ENCODE measurements around the gene SLC7A9. TPM values are rescaled to one million over a fixed set of nuclear protein-coding genes. Genes with fewer than 3 reads are reported as not detected.

Gene SLC7A9
- total RNA-seq, 2 experiments from 2014 or later, result not detected

GRCh38 chr19:32830231-32831014, 39.1 kb downstream of the SLC7A9 start:
- H3K9me3 ChIP-seq (ENCODE audit: low read length), result no peaks in the 10 kb centered on the region
- no peaks in the 10 kb centered on the region for H3K9me2 ChIP-seq (ENCODE audit: insufficient read depth, low read length)
- TF ChIP-seq EZH2phosphoT487 (IDR thresholded peaks at IDR 0.05; ENCODE audit: borderline replicate concordance, low read depth, low read length) (no peak), CTCF (conservative IDR thresholded peaks at IDR 0.05; ENCODE audit: low read length) (no peak)
- ChIA-PET POLR2A (interaction anchor here (1.2 kb wide), 1 partner anchor 11 kb away, joined by 3 read pairs; no protein-coding TSS in a partner anchor), CTCF (ENCODE audit: unreplicated experiment) (no interaction called here)
- H4K20me1 ChIP-seq (ENCODE audit: insufficient read depth, low read length), result no peaks in the 10 kb centered on the region
- H3K36me3 ChIP-seq (ENCODE audit: insufficient read depth, low read length), result no peaks in the 10 kb centered on the region
- no peaks in the 10 kb centered on the region for H3K4me1 ChIP-seq (ENCODE audit: insufficient read depth, low read length, poor library complexity, severe bottlenecking)
- DNase-seq (ENCODE audit: low spot score), result no peak
- no peaks in the 10 kb centered on the region for H3K79me2 ChIP-seq (ENCODE audit: insufficient read depth, low read depth, low read length)
- intact Hi-C loops (cut with micrococcal nuclease; ENCODE audit: unreplicated experiment), result no loop called here
- H3K4me3 ChIP-seq (ENCODE audit: low read depth, low read length, poor library complexity, severe bottlenecking), result no peak overlapping the region
- no peak overlapping the region for H2AFZ ChIP-seq (ENCODE audit: low read length)
- no peak overlapping the region for H3K27ac ChIP-seq (ENCODE audit: low read depth, low read length, poor library complexity, severe bottlenecking)
- BruUV-seq (replicated peaks), result no TSS peak
- no peak overlapping the region for H3K4me2 ChIP-seq (ENCODE audit: low read length)

- POLR2A ChIA-PET, result interaction anchor here (1.2 kb wide), 1 partner anchor 12 kb away, joined by 3 read pairs; no protein-coding TSS in a partner anchor
- no peak overlapping the region for H3K4me3 ChIP-seq (ENCODE audit: low read depth, low read length, poor library complexity, severe bottlenecking)
- CTCF ChIA-PET (ENCODE audit: unreplicated experiment), result no interaction called here
Observed at GRCh38 chr19:32829345-32829896, 40.1 kb downstream of the SLC7A9 start.

More at GRCh38 chr19:32829345-32829896, 40.1 kb downstream of the SLC7A9 start:
- H3K4me2 ChIP-seq (ENCODE audit: low read length), result no peak overlapping the region
- no peaks in the 10 kb centered on the region for H4K20me1 ChIP-seq (ENCODE audit: insufficient read depth, low read length)
- no peaks in the 10 kb centered on the region for H3K9me2 ChIP-seq (ENCODE audit: insufficient read depth, low read length)
- DNase-seq (ENCODE audit: low spot score), result no peak
- H3K9me3 ChIP-seq (ENCODE audit: low read length), result no peaks in the 10 kb centered on the region
- BruUV-seq (replicated peaks), result no TSS peak
- no peaks in the 10 kb centered on the region for H3K4me1 ChIP-seq (ENCODE audit: insufficient read depth, low read length, poor library complexity, severe bottlenecking)
- H3K27ac ChIP-seq (ENCODE audit: low read depth, low read length, poor library complexity, severe bottlenecking), result no peak overlapping the region
- intact Hi-C loops (cut with micrococcal nuclease; ENCODE audit: unreplicated experiment), result no loop called here
- no peak for TF ChIP-seq CTCF (conservative IDR thresholded peaks at IDR 0.05; ENCODE audit: low read length)
- TF ChIP-seq EZH2phosphoT487 (IDR thresholded peaks at IDR 0.05; ENCODE audit: borderline replicate concordance, low read depth, low read length), result no peak
- H3K79me2 ChIP-seq (ENCODE audit: insufficient read depth, low read depth, low read length), result no peaks in the 10 kb centered on the region
- H2AFZ ChIP-seq (ENCODE audit: low read length), result no peak overlapping the region
- no peaks in the 10 kb centered on the region for H3K36me3 ChIP-seq (ENCODE audit: insufficient read depth, low read length)
